ENCODE results near the gene FAM151B.

- no peak for TF ChIP-seq CTCF (IDR thresholded peaks at IDR 0.05; ENCODE audit: low read depth, low read length)
- TF ChIP-seq EZH2phosphoT487 (IDR thresholded peaks at IDR 0.05; ENCODE audit: low read depth): no peak
Observed at GRCh38 chr5:80502800-80503199, 14.9 kb downstream of the FAM151B start.

All from OCI-LY3 (cell line).